ENCODE results near the gene PDE7B. TPM values are rescaled to one million over a fixed set of nuclear protein-coding genes. Genes with fewer than 3 reads are reported as not detected.

The PDE7B gene
- polyA plus RNA-seq, 1 donor (not counting 4 experiments of a cell fraction or from before 2014, with no cell fraction given) = 0.01 TPM

- Histone ChIP-seq H3K79me2 (ENCODE audit: control insufficient read depth, insufficient read depth, low read length) (no peaks in the 10 kb centered on the region), H3K27me3 (ENCODE audit: control insufficient read depth, extremely low read depth, insufficient read depth, low read length) (no peaks in the 10 kb centered on the region), H3K9ac (ENCODE audit: control insufficient read depth, extremely low read depth, insufficient read depth, low read length) (no peak overlapping the region), H3K9me1 (ENCODE audit: control insufficient read depth, extremely low read depth, insufficient read depth, low read length) (no peaks in the 10 kb centered on the region), H3K4me3 (ENCODE audit: control insufficient read depth in 2 of 3, extremely low read depth in 1 of 3, insufficient read depth in 2 of 3, low read depth in 1 of 3, low read length in 3 of 3) (no peak overlapping the region), H3K9me3 (ENCODE audit: control insufficient read depth, low read depth, low read length) (no peaks in the 10 kb centered on the region), H4K20me1 (ENCODE audit: control insufficient read depth, extremely low read depth, insufficient read depth, low read length) (no peaks in the 10 kb centered on the region), H3K4me2 (ENCODE audit: control insufficient read depth, extremely low read depth, insufficient read depth, low read depth, low read length) (peak overlapping the region; percentile 39), H3K27ac (ENCODE audit: control insufficient read depth, insufficient read depth, low read length) (no peak overlapping the region), H3K4me1 (ENCODE audit: control insufficient read depth, extremely low read depth, insufficient read depth, low read length) (peaks cover 14% of the 10 kb centered on the region), H2AFZ (ENCODE audit: control insufficient read depth, low read length) (peak overlapping the region; percentile 59), H3K36me3 (ENCODE audit: control insufficient read depth in 2 of 2, extremely low read depth in 1 of 2, insufficient read depth in 2 of 2, low read length in 2 of 2) (no peaks in the 10 kb centered on the region)
- TF ChIP-seq CTCF (optimal IDR thresholded peaks at IDR 0.05 in 1 of 3, IDR thresholded peaks at IDR 0.05 in 1 of 3, conservative IDR thresholded peaks at IDR 0.05 in 1 of 3; ENCODE audit: extremely low read depth in 1 of 3, insufficient read depth in 2 of 3, low read length in 3 of 3) (no peak), EZH2 (IDR thresholded peaks at IDR 0.05; ENCODE audit: low read length) (no peak)
- DNase-seq (ENCODE audit: low read depth, low spot score) = no peak
- no peak for FAIRE-seq
- dilution Hi-C loops (cut with MboI; ENCODE audit: extremely low pct_ligation_motif_present, low sequenced_read_pairs) = no loop called here
These were observed 185.9 kb downstream of the PDE7B start for GRCh38 chr6:136037242-136037875.

- Histone ChIP-seq H3K27me3 (ENCODE audit: control insufficient read depth, extremely low read depth, insufficient read depth, low read length) (no peaks in the 10 kb centered on the region), H3K79me2 (ENCODE audit: control insufficient read depth, insufficient read depth, low read length) (no peaks in the 10 kb centered on the region), H3K4me3 (ENCODE audit: control insufficient read depth in 2 of 3, extremely low read depth in 1 of 3, insufficient read depth in 2 of 3, low read depth in 1 of 3, low read length in 3 of 3) (no peak overlapping the region), H3K36me3 (ENCODE audit: control insufficient read depth in 2 of 2, extremely low read depth in 1 of 2, insufficient read depth in 2 of 2, low read length in 2 of 2) (no peaks in the 10 kb centered on the region), H3K4me2 (ENCODE audit: control insufficient read depth, extremely low read depth, insufficient read depth, low read depth, low read length) (peak overlapping the region; percentile 39), H3K9me1 (ENCODE audit: control insufficient read depth, extremely low read depth, insufficient read depth, low read length) (no peaks in the 10 kb centered on the region), H3K4me1 (ENCODE audit: control insufficient read depth, extremely low read depth, insufficient read depth, low read length) (peaks cover 14% of the 10 kb centered on the region), H3K27ac (ENCODE audit: control insufficient read depth, insufficient read depth, low read length) (no peak overlapping the region), H3K9ac (ENCODE audit: control insufficient read depth, extremely low read depth, insufficient read depth, low read length) (no peak overlapping the region), H4K20me1 (ENCODE audit: control insufficient read depth, extremely low read depth, insufficient read depth, low read length) (no peaks in the 10 kb centered on the region), H3K9me3 (ENCODE audit: control insufficient read depth, low read depth, low read length) (no peaks in the 10 kb centered on the region), H2AFZ (ENCODE audit: control insufficient read depth, low read length) (peak overlapping the region; percentile 59)
- dilution Hi-C loops (cut with MboI; ENCODE audit: extremely low pct_ligation_motif_present, low sequenced_read_pairs) = no loop called here
- DNase-seq (ENCODE audit: low read depth, low spot score) (no peak), FAIRE-seq (no peak)
- TF ChIP-seq CTCF (optimal IDR thresholded peaks at IDR 0.05 in 1 of 3, IDR thresholded peaks at IDR 0.05 in 1 of 3, conservative IDR thresholded peaks at IDR 0.05 in 1 of 3; ENCODE audit: extremely low read depth in 1 of 3, insufficient read depth in 2 of 3, low read length in 3 of 3) = peak; percentile 10 to 42 (median 20)
- TF ChIP-seq EZH2 (IDR thresholded peaks at IDR 0.05; ENCODE audit: low read length) = no peak
These were observed 186.5 kb downstream of the PDE7B start for GRCh38 chr6:136037876-136038460.
